Cardiac fibroblast (primary cell): Measurements from ENCODE around the gene DIP2C.
"Not testable (repeated sequence)": the region's sequence is repeated elsewhere in the genome, so short reads cannot be mapped to it uniquely, and the experiment has no call there.

Experiments
- DNase-seq, 2 donors: peaks; one replicate each; pipeline versions ENCODE4 v3.0.0 to v3.0.0-alpha.2; 2010; ENCODE audit warnings: low read depth in 2 of 2
- H3K4me3 ChIP-seq, 2 donors: replicated peaks in 1 of 2; 1 replicate in 1 of 2; 2 replicates in 1 of 2; pipeline ENCODE4 v1.5.1; 2011; ENCODE audit warnings: low read depth in 2 of 2, low read length in 2 of 2, mild to moderate bottlenecking in 2 of 2, moderate library complexity in 1 of 2
- TF ChIP-seq, protein P1 (sequence below): IDR thresholded peaks from one replicate; pipeline ENCODE4 v1.5.1; 2011; ENCODE audit warnings: low read depth, mild to moderate bottlenecking, low read length, inconsistent platforms

DIP2C gene

GRCh38 chr10:307659-308058, 381.8 kb downstream of the DIP2C start:
- TF ChIP-seq, protein P1, sequence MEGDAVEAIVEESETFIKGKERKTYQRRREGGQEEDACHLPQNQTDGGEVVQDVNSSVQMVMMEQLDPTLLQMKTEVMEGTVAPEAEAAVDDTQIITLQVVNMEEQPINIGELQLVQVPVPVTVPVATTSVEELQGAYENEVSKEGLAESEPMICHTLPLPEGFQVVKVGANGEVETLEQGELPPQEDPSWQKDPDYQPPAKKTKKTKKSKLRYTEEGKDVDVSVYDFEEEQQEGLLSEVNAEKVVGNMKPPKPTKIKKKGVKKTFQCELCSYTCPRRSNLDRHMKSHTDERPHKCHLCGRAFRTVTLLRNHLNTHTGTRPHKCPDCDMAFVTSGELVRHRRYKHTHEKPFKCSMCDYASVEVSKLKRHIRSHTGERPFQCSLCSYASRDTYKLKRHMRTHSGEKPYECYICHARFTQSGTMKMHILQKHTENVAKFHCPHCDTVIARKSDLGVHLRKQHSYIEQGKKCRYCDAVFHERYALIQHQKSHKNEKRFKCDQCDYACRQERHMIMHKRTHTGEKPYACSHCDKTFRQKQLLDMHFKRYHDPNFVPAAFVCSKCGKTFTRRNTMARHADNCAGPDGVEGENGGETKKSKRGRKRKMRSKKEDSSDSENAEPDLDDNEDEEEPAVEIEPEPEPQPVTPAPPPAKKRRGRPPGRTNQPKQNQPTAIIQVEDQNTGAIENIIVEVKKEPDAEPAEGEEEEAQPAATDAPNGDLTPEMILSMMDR: no peak
- DNase-seq: no peak
- H3K4me3 ChIP-seq: no peak overlapping the region

- no peak overlapping the region for H3K4me3 ChIP-seq
- TF ChIP-seq, protein P1: no peak
- no peak for DNase-seq
These were observed 382.7 kb downstream of the DIP2C start for GRCh38 chr10:306675-307185.

- TF ChIP-seq, protein P1: no peak
- DNase-seq: no peak
- no peak overlapping the region for H3K4me3 ChIP-seq
These were observed 383.3 kb downstream of the DIP2C start for GRCh38 chr10:306007-306674.

- TF ChIP-seq, protein P1: no peak
- H3K4me3 ChIP-seq: no peak overlapping the region
- no peak for DNase-seq
These were observed 384.4 kb downstream of the DIP2C start for GRCh38 chr10:305034-305433.

DNA sequence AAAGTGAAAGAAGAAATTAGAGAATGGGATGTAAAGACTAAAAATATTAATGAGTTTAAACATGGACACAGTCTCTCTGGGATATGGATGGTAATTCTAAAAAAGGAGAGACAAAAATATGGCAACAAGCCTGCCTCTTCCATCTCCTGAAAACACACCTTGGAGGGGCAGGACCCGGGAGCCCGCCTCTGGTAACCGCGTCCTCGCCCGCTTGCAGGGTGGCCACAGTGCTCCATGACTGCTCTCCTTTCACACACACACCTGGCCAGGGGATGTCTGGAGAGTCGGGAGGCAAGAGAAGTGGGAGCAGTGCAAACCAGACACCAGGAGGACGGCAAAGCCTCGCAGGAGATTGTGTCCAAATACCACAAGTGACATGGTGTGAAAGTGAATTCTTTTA, 387.9 kb downstream of the DIP2C start:
- TF ChIP-seq, protein P1: no peak
- DNase-seq: no peak
- H3K4me3 ChIP-seq: no peak overlapping the region

DNA sequence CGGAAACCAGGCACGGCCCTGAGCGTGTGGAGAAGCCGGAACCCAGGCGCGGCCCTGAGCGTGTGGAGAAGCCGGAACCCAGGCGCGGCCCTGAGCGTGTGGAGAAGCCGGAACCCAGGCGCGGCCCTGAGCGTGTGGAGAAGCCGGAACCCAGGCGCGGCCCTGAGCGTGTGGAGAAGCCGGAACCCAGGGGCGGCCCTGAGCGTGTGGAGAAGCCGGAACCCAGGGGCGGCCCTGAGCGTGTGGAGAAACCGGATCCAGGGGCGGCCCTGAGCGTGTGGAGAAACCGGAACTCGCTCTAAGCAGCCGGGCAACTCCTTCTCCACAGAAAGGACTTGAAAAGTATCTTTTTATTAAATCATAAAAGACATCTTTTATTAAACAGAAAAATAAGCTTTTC, 388.9 kb downstream of the DIP2C start:
- H3K4me3 ChIP-seq, DNase-seq: not testable (repeated sequence)

DNA sequence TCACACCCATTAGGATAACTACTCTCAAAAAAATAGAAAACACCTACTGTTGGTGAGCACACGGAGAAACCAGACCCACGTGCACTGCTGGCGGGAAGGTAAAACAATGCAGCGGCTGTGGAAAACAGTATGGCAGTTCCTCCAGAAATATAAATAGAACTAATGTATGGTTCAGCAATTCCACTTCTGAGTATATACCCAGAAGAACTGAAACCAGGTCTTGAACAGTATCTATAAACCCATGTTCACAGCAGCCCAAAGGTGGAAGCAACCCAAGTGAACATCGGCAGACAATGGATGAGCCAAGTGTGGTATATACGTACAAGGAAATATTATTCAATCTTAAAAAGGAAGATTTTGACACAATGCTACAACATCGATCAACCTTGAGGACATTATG, 389.5 kb downstream of the DIP2C start:
- H3K4me3 ChIP-seq: no peak overlapping the region
- TF ChIP-seq, protein P1: no peak
- DNase-seq: no peak
